Measurements from ENCODE around the gene TRAF2. TPM values are rescaled to one million over a fixed set of nuclear protein-coding genes. Genes with fewer than 3 reads are reported as not detected.
A peak's percentile ranks its signal among the peaks of the same experiment; 100 is the strongest.

The TRAF2 gene
- total and polyA plus RNA-seq, 2 of the 13 experiments (the other 11 are each of a cell fraction or from before 2014, with no cell fraction given), result 12.4 to 13.6 TPM

GRCh38 chr9:136840877-136841645, 45.3 kb upstream of the TRAF2 start (continued):
- TF ChIP-seq UBTF (CRISPR knock-in tag; IDR thresholded peaks at IDR 0.05) (peak; percentile 50; the same call in 1 of the 2 replicates), ZMYM4 (CRISPR knock-in tag; IDR thresholded peaks at IDR 0.05) (0 out of 2 replicates have a peak, but pooled peaks have one; percentile 23), MAZ (IDR thresholded peaks at IDR 0.05; ENCODE audit: borderline replicate concordance, low read depth, low read length) (0 out of 2 replicates have a peak, but pooled peaks have one; percentile 38), MAZ (CRISPR knock-in tag; IDR thresholded peaks at IDR 0.05; ENCODE audit: low read depth) (peak; percentile 54), ZNF547 (CRISPR knock-in tag; IDR thresholded peaks at IDR 0.05) (peak; percentile 71; the same call in 1 of the 2 replicates), PATZ1 (CRISPR knock-in tag; IDR thresholded peaks at IDR 0.05) (peak; percentile 81), STAT6 (CRISPR knock-in tag; IDR thresholded peaks at IDR 0.05; ENCODE audit: borderline replicate concordance) (no peak), GTF2F1 (IDR thresholded peaks at IDR 0.05; ENCODE audit: low read length) (no peak), ZNF556 (CRISPR knock-in tag; IDR thresholded peaks at IDR 0.05; ENCODE audit: borderline replicate concordance) (peak; percentile 93), POLR2AphosphoS2 (IDR thresholded peaks at IDR 0.05; ENCODE audit: low read depth, low read length) (0 out of 2 replicates have a peak, but pooled peaks have one; percentile 2), KDM2A (CRISPR knock-in tag; IDR thresholded peaks at IDR 0.05; ENCODE audit: borderline replicate concordance, low read depth) (peak; percentile 76; the same call in 1 of the 2 replicates), MXI1 (IDR thresholded peaks at IDR 0.05; ENCODE audit: borderline replicate concordance, low read depth, low read length) (peak; percentile 78; the same call in 1 of the 3 replicates), PAXIP1 (CRISPR knock-in tag; conservative IDR thresholded peaks at IDR 0.05) (peak; percentile 84), ZC3H13 (CRISPR knock-in tag; IDR thresholded peaks at IDR 0.05) (peak; percentile 98), ZNF234 (CRISPR knock-in tag; conservative IDR thresholded peaks at IDR 0.05) (0 out of 2 replicates have a peak, but pooled peaks have one; percentile 36), RFX3 (CRISPR knock-in tag; IDR thresholded peaks at IDR 0.05) (peak; percentile 81)
